OCI-LY7 (cell line): ENCODE data around the gene HGFAC.

ENCODE experiments used
- EZH2phosphoT487 ChIP-seq: fragments of 200-600 bp; sonication (generic); IDR thresholded peaks from 2 replicates; pipeline ENCODE4 v1.6.1; 2018; ENCODE audit warnings: low read depth, borderline replicate concordance, mild to moderate bottlenecking, mixed run types, antibody characterized with exemption, low read length, moderate library complexity, mixed read lengths
- TF ChIP-seq, protein P1 (sequence below): fragments of 200-600 bp; sonication (generic); conservative IDR thresholded peaks from 2 replicates; pipeline ENCODE4 v1.5.1; 2014; ENCODE audit warnings: mild to moderate bottlenecking, antibody characterized with exemption, low read length, moderate library complexity, mixed read lengths

- TF ChIP-seq, protein P1, sequence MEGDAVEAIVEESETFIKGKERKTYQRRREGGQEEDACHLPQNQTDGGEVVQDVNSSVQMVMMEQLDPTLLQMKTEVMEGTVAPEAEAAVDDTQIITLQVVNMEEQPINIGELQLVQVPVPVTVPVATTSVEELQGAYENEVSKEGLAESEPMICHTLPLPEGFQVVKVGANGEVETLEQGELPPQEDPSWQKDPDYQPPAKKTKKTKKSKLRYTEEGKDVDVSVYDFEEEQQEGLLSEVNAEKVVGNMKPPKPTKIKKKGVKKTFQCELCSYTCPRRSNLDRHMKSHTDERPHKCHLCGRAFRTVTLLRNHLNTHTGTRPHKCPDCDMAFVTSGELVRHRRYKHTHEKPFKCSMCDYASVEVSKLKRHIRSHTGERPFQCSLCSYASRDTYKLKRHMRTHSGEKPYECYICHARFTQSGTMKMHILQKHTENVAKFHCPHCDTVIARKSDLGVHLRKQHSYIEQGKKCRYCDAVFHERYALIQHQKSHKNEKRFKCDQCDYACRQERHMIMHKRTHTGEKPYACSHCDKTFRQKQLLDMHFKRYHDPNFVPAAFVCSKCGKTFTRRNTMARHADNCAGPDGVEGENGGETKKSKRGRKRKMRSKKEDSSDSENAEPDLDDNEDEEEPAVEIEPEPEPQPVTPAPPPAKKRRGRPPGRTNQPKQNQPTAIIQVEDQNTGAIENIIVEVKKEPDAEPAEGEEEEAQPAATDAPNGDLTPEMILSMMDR, result no peak
- no peak for TF ChIP-seq EZH2phosphoT487
Observed at GRCh38 chr4:3451956-3452355, 10.2 kb downstream of the HGFAC start.
